Measurements from ENCODE around the gene TANGO6. TPM values are rescaled to one million over a fixed set of nuclear protein-coding genes. Genes with fewer than 3 reads are reported as not detected.

TANGO6 gene
- total RNA-seq, 1 donor from 2014 or later = 21.1 TPM

- Mint-ChIP-seq H3K4me1 (peaks cover 20% of the 10 kb centered on the region), H3K36me3 (ENCODE audit: low read depth) (peaks cover 2% of the 10 kb centered on the region), H3K9me3 (no peaks in the 10 kb centered on the region), H3K27me3 (ENCODE audit: low read depth) (peaks cover 10% of the 10 kb centered on the region), H3K4me3 (no peak overlapping the region), H3K27ac (ENCODE audit: unreplicated experiment) (peak overlapping the region; percentile 31)
- no peak for TF ChIP-seq CTCF (conservative IDR thresholded peaks at IDR 0.05)
- DNase-seq (ENCODE audit: low read depth, low spot score) = no peak
These were observed 65.9 kb downstream of the TANGO6 start for GRCh38 chr16:68909099-68909733.

DNA sequence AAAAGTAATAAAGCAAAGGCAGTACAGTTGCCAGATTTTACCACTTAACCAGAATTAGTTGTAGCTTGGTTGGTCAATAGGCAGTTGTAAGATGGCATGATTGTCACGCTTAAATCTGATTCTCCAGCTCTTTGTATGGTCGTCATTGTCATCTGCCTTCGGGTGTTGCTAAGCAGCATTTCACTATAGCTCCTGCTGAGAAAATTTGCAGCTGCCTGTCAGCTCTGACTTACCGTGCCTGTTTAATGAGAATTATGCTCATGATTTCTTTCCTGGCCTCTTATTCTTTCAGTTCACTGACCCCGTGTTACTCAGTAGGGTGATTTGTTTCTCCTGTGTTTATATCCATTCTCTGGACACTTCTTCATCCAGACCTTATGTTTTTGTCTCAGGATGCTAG is 66.7 kb downstream of the TANGO6 start:
- DNase-seq (ENCODE audit: low read depth, low spot score) = peak; percentile 3
- peaks cover 20% of the 10 kb centered on the region for H3K4me1 Mint-ChIP-seq
- no peak overlapping the region for H3K4me3 Mint-ChIP-seq
- no peaks in the 10 kb centered on the region for H3K9me3 Mint-ChIP-seq
- no peak overlapping the region for H3K27ac Mint-ChIP-seq (ENCODE audit: unreplicated experiment)
- TF ChIP-seq CTCF (conservative IDR thresholded peaks at IDR 0.05) = no peak
- H3K36me3 Mint-ChIP-seq (ENCODE audit: low read depth) = peaks cover 2% of the 10 kb centered on the region
- H3K27me3 Mint-ChIP-seq (ENCODE audit: low read depth) = peaks cover 10% of the 10 kb centered on the region

DNA sequence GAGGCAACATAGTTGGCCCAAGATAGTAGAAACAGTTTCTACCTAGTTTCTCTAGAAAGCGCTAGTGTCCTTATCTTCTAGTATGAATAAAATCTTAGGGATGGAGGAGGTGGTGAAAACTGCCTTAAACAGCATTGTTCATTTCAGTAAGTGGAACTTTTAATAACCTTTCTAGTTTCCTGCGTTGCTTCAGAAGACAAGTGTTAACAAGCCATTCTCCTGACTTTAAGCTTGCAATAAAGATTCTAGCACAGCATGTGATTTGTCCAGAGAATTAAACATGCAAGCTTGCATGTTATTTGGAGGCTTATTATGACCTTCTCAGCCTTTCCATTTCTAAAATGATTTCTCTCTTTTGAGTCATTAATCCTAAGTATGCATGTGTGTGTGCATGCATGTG is 72.3 kb downstream of the TANGO6 start:
- TF ChIP-seq CTCF (conservative IDR thresholded peaks at IDR 0.05) = no peak
- Mint-ChIP-seq H3K27me3 (ENCODE audit: low read depth) (no peaks in the 10 kb centered on the region), H3K36me3 (ENCODE audit: low read depth) (no peaks in the 10 kb centered on the region), H3K27ac (ENCODE audit: unreplicated experiment) (no peak overlapping the region), H3K9me3 (no peaks in the 10 kb centered on the region), H3K4me1 (no peaks in the 10 kb centered on the region), H3K4me3 (no peak overlapping the region)
- DNase-seq (ENCODE audit: low read depth, low spot score) = no peak

DNA sequence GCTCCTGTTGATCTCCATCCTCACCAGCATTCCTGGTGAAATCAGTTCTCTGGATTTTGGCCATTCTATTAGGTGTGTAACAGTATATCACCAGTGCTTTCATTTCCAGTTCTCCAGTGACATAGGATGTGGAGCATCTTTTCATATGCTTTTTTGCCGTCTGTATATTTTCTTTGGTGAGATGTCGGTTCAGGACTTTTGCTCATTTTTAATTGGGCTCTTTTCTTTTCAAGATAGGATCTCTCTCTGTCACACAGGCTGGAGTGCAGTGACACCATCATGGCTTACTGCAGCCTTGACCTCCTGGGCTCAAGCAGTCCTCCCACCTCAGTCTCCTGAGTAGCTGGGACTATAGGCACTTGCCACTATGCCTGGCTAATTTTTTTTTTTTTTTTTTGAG is 74.2 kb downstream of the TANGO6 start:
- no peak for TF ChIP-seq CTCF (conservative IDR thresholded peaks at IDR 0.05)
- H3K4me1 Mint-ChIP-seq = no peaks in the 10 kb centered on the region
- H3K9me3 Mint-ChIP-seq = no peaks in the 10 kb centered on the region
- DNase-seq (ENCODE audit: low read depth, low spot score) = no peak
- H3K4me3 Mint-ChIP-seq = no peak overlapping the region
- peaks cover 2% of the 10 kb centered on the region for H3K36me3 Mint-ChIP-seq (ENCODE audit: low read depth)
- no peaks in the 10 kb centered on the region for H3K27me3 Mint-ChIP-seq (ENCODE audit: low read depth)
- no peak overlapping the region for H3K27ac Mint-ChIP-seq (ENCODE audit: unreplicated experiment)

- Mint-ChIP-seq H3K4me1 (no peaks in the 10 kb centered on the region), H3K27me3 (ENCODE audit: low read depth) (no peaks in the 10 kb centered on the region)
- no peak for TF ChIP-seq CTCF (conservative IDR thresholded peaks at IDR 0.05)
These were observed 77.0 kb downstream of the TANGO6 start for GRCh38 chr16:68920349-68920748.

More at GRCh38 chr16:68920349-68920748, 77.0 kb downstream of the TANGO6 start:
- Mint-ChIP-seq H3K4me3 (no peak overlapping the region), H3K27ac (ENCODE audit: unreplicated experiment) (no peak overlapping the region), H3K36me3 (ENCODE audit: low read depth) (peaks cover 7% of the 10 kb centered on the region), H3K9me3 (no peaks in the 10 kb centered on the region)
- no peak for DNase-seq (ENCODE audit: low read depth, low spot score)

All from neural crest cell (in vitro differentiated cells).